Ovary (tissue), 9 donors: ENCODE results near the gene L3HYPDH. TPM values are rescaled to one million over a fixed set of nuclear protein-coding genes. Genes with fewer than 3 reads are reported as not detected.

Source experiments
- DNase-seq, 5 donors: peaks; one replicate each; pipeline ENCODE4 v3.0.0-alpha.2; 2019 to 2020
- H3K27ac ChIP-seq, 2 donors: fragments of 200-600 bp; one replicate each; pipeline versions ENCODE4 v1.5.1 to v1.8.0; 2019 to 2022
- H3K27me3 ChIP-seq: fragments of 200-600 bp; one replicate; pipeline ENCODE4 v1.8.0; 2022
- H3K36me3 ChIP-seq: fragments of 200-600 bp; sonication (generic); one replicate; pipeline ENCODE4 v1.5.1; 2019
- H3K4me1 ChIP-seq: one replicate; pipeline ENCODE4 v1.8.1; 2013; ENCODE audit warnings: mild to moderate bottlenecking, moderate library complexity; ENCODE audit not compliant: insufficient read depth
- H3K4me3 ChIP-seq: fragments of 200-600 bp; sonication (generic); one replicate; pipeline ENCODE4 v1.5.1; 2017
- H3K9me3 ChIP-seq, 2 donors: fragments of 200-600 bp in 1 of 2; sonication (generic) in 1 of 2; one replicate each; pipeline versions ENCODE4 v1.5.1 to v1.8.1; 2013 to 2019; ENCODE audit warnings: mild to moderate bottlenecking in 1 of 2, moderate library complexity in 1 of 2
- CTCF ChIP-seq, 3 donors: fragments of 450-650 bp in 2 of 3; fragments of 200-600 bp in 1 of 3; IDR thresholded peaks; one replicate each; pipeline versions ENCODE4 v1.5.1 to v1.8.0; 2016 to 2022; ENCODE audit warnings: antibody characterized with exemption in 3 of 3, mild to moderate bottlenecking in 1 of 3
- EP300 ChIP-seq: sonication (generic); formaldehyde crosslinking; IDR thresholded peaks from one replicate; pipeline ENCODE4 v1.6.1; 2017; ENCODE audit warnings: antibody characterized with exemption
- POLR2A ChIP-seq: fragments of 450-650 bp; IDR thresholded peaks from one replicate; pipeline ENCODE4 v1.6.1; 2017; ENCODE audit warnings: antibody characterized with exemption, mild to moderate bottlenecking, moderate library complexity
- WGBS, 3 donors: extraction: QIAGEN DNeasy Blood & Tissue Kit in 1 of 3; methylation state at CpG; one replicate each; pipeline versions ENCODE4 v1.1.5 to v1.1.7; 2013 to 2017; 5-methylcytosine and 5-hydroxymethylcytosine counted together
- intact Hi-C, 4 donors: fragments of 100-400 bp; cut with DNase I; formaldehyde crosslinking; loops; one replicate each; pipeline versions ENCODE4 v1.11.0 to v1.15.1; 2022 to 2023
- polyA plus RNA-seq, 2 donors: library from polyadenylated mRNA; stranded (reverse); fragments of 200-250 nt in 1 of 2; fragments of 350-450 nt in 1 of 2; fragmentation: Illumina TruSeq in 1 of 2; extraction: RNeasy Lipid Tissue Mini Kit (QIAGEN cat#74804) in 1 of 2; gene quantifications; one replicate each; pipeline ENCODE4 v1.2.3, GENCODE V29; 2013 to 2014
- total RNA-seq, 7 donors: library from RNA; depleted of rRNA in 2 of 7; stranded (reverse); fragments of >200 nt in 2 of 7; fragmentation: NEBNext Ultra II Directional in 3 of 7; extraction: Animal tissue kit (Norgen Biotek cat#: 25700) in 3 of 7; gene quantifications; one replicate each; pipeline versions ENCODE4 v1.1.0 to v1.2.4, GENCODE V29; 2016 to 2023
- donor health status: DM: no; HTN: no; CAD: no; lungs with moderate emphysema.
- donor health status: DM: no; HTN: no; CAD: no.
- donor health status: Bipolar disorder and iron deficiency.
- donor health status: DM: yes; HTN: yes; CAD: no.
- donor health status: DM: no; HTN: no; CAD: no.
- donor health status: DM: yes; HTN: yes; CAD: no.

L3HYPDH gene
- total and polyA plus RNA-seq, 9 donors, result 17.2 to 52.8 (median 31.2) TPM

DNA sequence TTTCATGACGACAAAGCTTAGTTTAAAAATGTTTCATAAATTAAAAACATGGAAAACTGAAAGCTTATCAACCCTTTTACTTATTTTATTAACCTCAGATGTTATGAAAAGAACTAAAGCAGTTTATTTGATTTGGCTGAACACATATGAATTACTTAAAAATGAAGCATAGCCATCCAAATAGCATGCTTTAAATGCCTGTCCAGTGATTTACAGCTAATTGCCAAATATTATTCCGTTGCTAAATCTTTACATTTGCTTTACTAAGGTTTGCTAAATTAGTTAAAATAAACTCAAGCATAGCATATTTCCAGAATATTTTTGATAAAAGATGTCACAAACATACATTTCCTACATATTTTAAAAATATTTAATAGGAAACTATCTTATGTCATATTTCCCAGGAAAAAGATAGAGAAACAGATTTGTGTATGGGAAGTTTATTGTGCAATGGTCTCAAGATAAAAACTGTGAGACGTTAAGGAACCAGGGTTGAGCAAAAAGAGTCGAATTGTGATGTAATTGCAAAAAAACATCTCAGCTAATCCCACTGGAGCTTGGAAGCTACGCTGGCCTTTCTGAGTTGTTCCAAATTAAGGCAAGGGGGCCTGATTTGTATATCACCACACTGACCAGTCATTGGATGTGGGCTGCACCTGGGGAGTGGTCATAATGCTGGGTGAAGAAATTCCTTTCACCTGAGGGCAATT, 44.8 kb downstream of the L3HYPDH start:
- no peak for TF ChIP-seq POLR2A
- TF ChIP-seq EP300, result no peak
- TF ChIP-seq CTCF (IDR thresholded peaks at IDR 0.05), result no peak
- Histone ChIP-seq H3K4me3 (no peak overlapping the region), H3K36me3 (no peaks in the 10 kb centered on the region), H3K4me1 (no peaks in the 10 kb centered on the region), H3K27ac (no peak overlapping the region), H3K9me3 (no peaks in the 10 kb centered on the region), H3K27me3 (no peaks in the 10 kb centered on the region)
- 23 to 38% (median 37%) methylated on average over 5 of the region's 5 CpGs for WGBS, 3 donors
- intact Hi-C loops, result no loop called here
- no peak for DNase-seq

DNA sequence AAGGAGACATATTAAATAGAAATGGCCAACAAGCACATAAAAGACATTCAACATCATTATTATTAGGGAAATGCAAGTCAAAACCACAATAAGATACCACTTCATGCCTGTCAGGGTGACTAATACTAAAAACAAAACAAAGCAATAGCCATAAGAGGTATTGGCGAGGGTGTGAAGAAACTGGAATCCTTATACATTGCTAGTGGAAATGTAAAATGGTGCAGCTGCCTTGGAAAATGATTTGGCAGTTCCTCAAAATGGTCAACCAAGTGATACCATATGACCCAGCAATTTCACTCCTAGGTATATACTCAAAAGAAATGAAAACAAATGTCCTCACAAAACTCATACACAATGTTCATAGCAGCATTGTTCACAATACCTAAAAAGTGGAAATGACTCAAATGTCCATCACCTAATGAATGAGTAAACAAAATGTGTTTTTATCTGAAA, 46.0 kb downstream of the L3HYPDH start:
- Histone ChIP-seq H3K27me3 (no peaks in the 10 kb centered on the region), H3K4me3 (no peak overlapping the region), H3K4me1 (no peaks in the 10 kb centered on the region), H3K27ac (no peak overlapping the region), H3K9me3 (no peaks in the 10 kb centered on the region), H3K36me3 (no peaks in the 10 kb centered on the region)
- DNase-seq, result no peak
- no peak for TF ChIP-seq POLR2A
- no peak for TF ChIP-seq EP300
- no peak for TF ChIP-seq CTCF (IDR thresholded peaks at IDR 0.05)
- intact Hi-C loops, result no loop called here
- 55 to 78% (median 67%) methylated on average over 1 of the region's 1 CpG for WGBS, 3 donors

GRCh38 chr14:59435987-59436386, 48.2 kb downstream of the L3HYPDH start:
- Histone ChIP-seq H3K27me3 (no peaks in the 10 kb centered on the region), H3K4me3 (no peak overlapping the region), H3K4me1 (no peaks in the 10 kb centered on the region), H3K27ac (no peak overlapping the region), H3K36me3 (no peaks in the 10 kb centered on the region), H3K9me3 (no peaks in the 10 kb centered on the region)
- TF ChIP-seq POLR2A, result no peak
- no peak for TF ChIP-seq EP300
- no peak for TF ChIP-seq CTCF (IDR thresholded peaks at IDR 0.05)
- 76 to 93% (median 82%) methylated on average over 1 of the region's 1 CpG for WGBS, 3 donors
- intact Hi-C loops, result no loop called here
- no peak for DNase-seq

DNA sequence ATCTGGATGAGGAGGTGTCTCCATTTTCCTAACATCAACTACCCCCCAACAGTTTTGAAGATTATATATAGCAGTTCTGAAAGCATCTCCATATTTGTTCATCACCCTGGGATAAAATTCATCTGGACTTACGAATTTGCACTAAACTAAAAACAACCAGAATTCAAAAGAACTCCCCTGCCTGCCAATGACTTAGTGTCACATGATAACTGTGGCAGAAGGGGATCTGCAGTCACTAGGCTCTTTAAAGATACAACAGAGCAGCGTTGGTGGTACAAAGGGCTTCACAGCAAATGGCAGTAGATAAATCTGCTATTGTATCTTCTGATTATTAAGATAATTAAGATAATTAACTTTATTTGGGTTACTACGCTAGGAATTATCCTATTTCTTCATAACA, 49.1 kb downstream of the L3HYPDH start:
- DNase-seq, result no peak
- intact Hi-C loops, result no loop called here
- H3K4me3 ChIP-seq, result no peak overlapping the region
- H3K9me3 ChIP-seq, result no peaks in the 10 kb centered on the region
- H3K27me3 ChIP-seq, result no peaks in the 10 kb centered on the region
- no peaks in the 10 kb centered on the region for H3K4me1 ChIP-seq
- 82 to 88% (median 84%) methylated on average over 3 of the region's 3 CpGs for WGBS, 3 donors
- no peak overlapping the region for H3K27ac ChIP-seq
- H3K36me3 ChIP-seq, result no peaks in the 10 kb centered on the region
- TF ChIP-seq EP300, result no peak

GRCh38 chr14:59429790-59430189, 54.4 kb downstream of the L3HYPDH start:
- Histone ChIP-seq H3K4me3 (no peak overlapping the region), H3K4me1 (peaks cover 10% of the 10 kb centered on the region), H3K27me3 (no peaks in the 10 kb centered on the region), H3K9me3 (no peaks in the 10 kb centered on the region), H3K27ac (no peak overlapping the region), H3K36me3 (no peaks in the 10 kb centered on the region)
- intact Hi-C loops, result loop anchor here in 2 of 4 donors (2.0 to 10.0 kb wide), 2 partner anchors 79 to 105 kb away; no protein-coding TSS in a partner anchor
- 91 to 96% (median 93%) methylated on average over 4 of the region's 4 CpGs for WGBS, 3 donors
- DNase-seq, result no peak
- TF ChIP-seq POLR2A (no peak), CTCF (IDR thresholded peaks at IDR 0.05) (no peak), EP300 (no peak)
